ENCODE results near the gene SGCA. TPM values are rescaled to one million over a fixed set of nuclear protein-coding genes. Genes with fewer than 3 reads are reported as not detected.

SGCA gene
- total and polyA plus RNA-seq, 2 of the 13 experiments (the other 11 are each of a cell fraction or from before 2014, with no cell fraction given), result not detected

GRCh38 chr17:50151937-50152547, 13.8 kb upstream of the SGCA start (continued):
- TF ChIP-seq ZNF556 (CRISPR knock-in tag; IDR thresholded peaks at IDR 0.05; ENCODE audit: borderline replicate concordance) (peak; percentile 81; the same call in 1 of the 2 replicates), TBX3 (IDR thresholded peaks at IDR 0.05; ENCODE audit: borderline replicate concordance) (peak; percentile 19; the same call in 1 of the 2 replicates), ZNF136 (CRISPR knock-in tag; IDR thresholded peaks at IDR 0.05; ENCODE audit: low read depth) (no peak), ZNF557 (CRISPR knock-in tag; IDR thresholded peaks at IDR 0.05) (no peak), ZNF468 (CRISPR knock-in tag; IDR thresholded peaks at IDR 0.05) (no peak), ZNF772 (CRISPR knock-in tag; IDR thresholded peaks at IDR 0.05) (peak; percentile 59; the same call in 1 of the 2 replicates), ZNF563 (CRISPR knock-in tag; IDR thresholded peaks at IDR 0.05) (0 out of 2 replicates have a peak, but pooled peaks have one; percentile 39), REPIN1 (CRISPR knock-in tag; IDR thresholded peaks at IDR 0.05; ENCODE audit: borderline replicate concordance, low read depth) (no peak; the same call in 1 of the 2 replicates), MIXL1 (CRISPR knock-in tag; IDR thresholded peaks at IDR 0.05) (peak; percentile 55; the same call in 1 of the 2 replicates), YY1 (IDR thresholded peaks at IDR 0.05; ENCODE audit: insufficient read depth, insufficient replicate concordance, low read depth, low read length) (peak; percentile 17), ZNF292 (CRISPR knock-in tag; IDR thresholded peaks at IDR 0.05; ENCODE audit: borderline replicate concordance, low read depth) (peak; percentile 94), ZNF264 (CRISPR knock-in tag; IDR thresholded peaks at IDR 0.05) (no peak), ZNF724P (CRISPR knock-in tag; IDR thresholded peaks at IDR 0.05; ENCODE audit: borderline replicate concordance) (no peak), ZFAT (CRISPR knock-in tag; conservative IDR thresholded peaks at IDR 0.05) (no peak), ZNF33B (CRISPR knock-in tag; IDR thresholded peaks at IDR 0.05) (no peak)
- TF ChIP-seq, protein P1, sequence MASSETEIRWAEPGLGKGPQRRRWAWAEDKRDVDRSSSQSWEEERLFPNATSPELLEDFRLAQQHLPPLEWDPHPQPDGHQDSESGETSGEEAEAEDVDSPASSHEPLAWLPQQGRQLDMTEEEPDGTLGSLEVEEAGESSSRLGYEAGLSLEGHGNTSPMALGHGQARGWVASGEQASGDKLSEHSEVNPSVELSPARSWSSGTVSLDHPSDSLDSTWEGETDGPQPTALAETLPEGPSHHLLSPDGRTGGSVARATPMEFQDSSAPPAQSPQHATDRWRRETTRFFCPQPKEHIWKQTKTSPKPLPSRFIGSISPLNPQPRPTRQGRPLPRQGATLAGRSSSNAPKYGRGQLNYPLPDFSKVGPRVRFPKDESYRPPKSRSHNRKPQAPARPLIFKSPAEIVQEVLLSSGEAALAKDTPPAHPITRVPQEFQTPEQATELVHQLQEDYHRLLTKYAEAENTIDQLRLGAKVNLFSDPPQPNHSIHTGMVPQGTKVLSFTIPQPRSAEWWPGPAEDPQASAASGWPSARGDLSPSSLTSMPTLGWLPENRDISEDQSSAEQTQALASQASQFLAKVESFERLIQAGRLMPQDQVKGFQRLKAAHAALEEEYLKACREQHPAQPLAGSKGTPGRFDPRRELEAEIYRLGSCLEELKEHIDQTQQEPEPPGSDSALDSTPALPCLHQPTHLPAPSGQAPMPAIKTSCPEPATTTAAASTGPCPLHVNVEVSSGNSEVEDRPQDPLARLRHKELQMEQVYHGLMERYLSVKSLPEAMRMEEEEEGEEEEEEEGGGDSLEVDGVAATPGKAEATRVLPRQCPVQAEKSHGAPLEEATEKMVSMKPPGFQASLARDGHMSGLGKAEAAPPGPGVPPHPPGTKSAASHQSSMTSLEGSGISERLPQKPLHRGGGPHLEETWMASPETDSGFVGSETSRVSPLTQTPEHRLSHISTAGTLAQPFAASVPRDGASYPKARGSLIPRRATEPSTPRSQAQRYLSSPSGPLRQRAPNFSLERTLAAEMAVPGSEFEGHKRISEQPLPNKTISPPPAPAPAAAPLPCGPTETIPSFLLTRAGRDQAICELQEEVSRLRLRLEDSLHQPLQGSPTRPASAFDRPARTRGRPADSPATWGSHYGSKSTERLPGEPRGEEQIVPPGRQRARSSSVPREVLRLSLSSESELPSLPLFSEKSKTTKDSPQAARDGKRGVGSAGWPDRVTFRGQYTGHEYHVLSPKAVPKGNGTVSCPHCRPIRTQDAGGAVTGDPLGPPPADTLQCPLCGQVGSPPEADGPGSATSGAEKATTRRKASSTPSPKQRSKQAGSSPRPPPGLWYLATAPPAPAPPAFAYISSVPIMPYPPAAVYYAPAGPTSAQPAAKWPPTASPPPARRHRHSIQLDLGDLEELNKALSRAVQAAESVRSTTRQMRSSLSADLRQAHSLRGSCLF (CRISPR knock-in tag; IDR thresholded peaks at IDR 0.05; ENCODE audit: borderline replicate concordance), result no peak
- TF ChIP-seq, protein P2, sequence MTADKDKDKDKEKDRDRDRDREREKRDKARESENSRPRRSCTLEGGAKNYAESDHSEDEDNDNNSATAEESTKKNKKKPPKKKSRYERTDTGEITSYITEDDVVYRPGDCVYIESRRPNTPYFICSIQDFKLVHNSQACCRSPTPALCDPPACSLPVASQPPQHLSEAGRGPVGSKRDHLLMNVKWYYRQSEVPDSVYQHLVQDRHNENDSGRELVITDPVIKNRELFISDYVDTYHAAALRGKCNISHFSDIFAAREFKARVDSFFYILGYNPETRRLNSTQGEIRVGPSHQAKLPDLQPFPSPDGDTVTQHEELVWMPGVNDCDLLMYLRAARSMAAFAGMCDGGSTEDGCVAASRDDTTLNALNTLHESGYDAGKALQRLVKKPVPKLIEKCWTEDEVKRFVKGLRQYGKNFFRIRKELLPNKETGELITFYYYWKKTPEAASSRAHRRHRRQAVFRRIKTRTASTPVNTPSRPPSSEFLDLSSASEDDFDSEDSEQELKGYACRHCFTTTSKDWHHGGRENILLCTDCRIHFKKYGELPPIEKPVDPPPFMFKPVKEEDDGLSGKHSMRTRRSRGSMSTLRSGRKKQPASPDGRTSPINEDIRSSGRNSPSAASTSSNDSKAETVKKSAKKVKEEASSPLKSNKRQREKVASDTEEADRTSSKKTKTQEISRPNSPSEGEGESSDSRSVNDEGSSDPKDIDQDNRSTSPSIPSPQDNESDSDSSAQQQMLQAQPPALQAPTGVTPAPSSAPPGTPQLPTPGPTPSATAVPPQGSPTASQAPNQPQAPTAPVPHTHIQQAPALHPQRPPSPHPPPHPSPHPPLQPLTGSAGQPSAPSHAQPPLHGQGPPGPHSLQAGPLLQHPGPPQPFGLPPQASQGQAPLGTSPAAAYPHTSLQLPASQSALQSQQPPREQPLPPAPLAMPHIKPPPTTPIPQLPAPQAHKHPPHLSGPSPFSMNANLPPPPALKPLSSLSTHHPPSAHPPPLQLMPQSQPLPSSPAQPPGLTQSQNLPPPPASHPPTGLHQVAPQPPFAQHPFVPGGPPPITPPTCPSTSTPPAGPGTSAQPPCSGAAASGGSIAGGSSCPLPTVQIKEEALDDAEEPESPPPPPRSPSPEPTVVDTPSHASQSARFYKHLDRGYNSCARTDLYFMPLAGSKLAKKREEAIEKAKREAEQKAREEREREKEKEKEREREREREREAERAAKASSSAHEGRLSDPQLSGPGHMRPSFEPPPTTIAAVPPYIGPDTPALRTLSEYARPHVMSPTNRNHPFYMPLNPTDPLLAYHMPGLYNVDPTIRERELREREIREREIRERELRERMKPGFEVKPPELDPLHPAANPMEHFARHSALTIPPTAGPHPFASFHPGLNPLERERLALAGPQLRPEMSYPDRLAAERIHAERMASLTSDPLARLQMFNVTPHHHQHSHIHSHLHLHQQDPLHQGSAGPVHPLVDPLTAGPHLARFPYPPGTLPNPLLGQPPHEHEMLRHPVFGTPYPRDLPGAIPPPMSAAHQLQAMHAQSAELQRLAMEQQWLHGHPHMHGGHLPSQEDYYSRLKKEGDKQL (CRISPR knock-in tag; IDR thresholded peaks at IDR 0.05; ENCODE audit: low read depth), result no peak
- TF ChIP-seq, protein P3, sequence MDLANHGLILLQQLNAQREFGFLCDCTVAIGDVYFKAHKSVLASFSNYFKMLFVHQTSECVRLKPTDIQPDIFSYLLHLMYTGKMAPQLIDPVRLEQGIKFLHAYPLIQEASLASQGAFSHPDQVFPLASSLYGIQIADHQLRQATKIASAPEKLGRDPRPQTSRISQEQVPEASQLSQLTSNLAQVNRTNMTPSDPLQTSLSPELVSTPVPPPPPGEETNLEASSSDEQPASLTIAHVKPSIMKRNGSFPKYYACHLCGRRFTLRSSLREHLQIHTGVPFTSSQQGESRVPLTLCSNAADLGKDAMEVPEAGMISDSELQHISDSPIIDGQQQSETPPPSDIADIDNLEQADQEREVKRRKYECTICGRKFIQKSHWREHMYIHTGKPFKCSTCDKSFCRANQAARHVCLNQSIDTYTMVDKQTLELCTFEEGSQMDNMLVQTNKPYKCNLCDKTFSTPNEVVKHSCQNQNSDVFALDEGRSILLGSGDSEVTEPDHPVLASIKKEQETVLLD (CRISPR knock-in tag; IDR thresholded peaks at IDR 0.05; ENCODE audit: low read depth), result no peak
